ENCODE measurements around the gene RPL39L.

DNA sequence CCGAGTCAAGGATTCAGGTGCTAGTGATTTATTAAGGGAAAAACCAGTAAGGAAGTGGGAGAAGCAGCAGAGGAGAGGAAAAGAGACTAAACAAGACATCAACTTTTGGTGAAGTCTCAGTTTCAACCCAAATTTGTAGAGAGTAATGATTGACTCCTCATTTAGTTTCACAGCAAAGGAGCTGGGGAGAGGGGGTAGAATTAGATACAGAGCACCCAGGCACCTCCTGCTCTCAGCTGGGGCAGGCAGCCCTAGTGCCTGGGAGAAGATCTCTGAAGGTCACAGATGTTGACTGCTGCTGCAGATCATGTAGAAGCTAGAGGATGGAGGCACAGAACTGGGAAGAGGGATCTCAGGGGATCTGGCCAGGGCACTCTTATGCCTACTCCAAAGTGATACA, 29.1 kb downstream of the RPL39L start:
- TF ChIP-seq POLR2A (IDR thresholded peaks at IDR 0.05) (no peak), EP300 (IDR thresholded peaks at IDR 0.05) (no peak)
- TF ChIP-seq, protein P1, sequence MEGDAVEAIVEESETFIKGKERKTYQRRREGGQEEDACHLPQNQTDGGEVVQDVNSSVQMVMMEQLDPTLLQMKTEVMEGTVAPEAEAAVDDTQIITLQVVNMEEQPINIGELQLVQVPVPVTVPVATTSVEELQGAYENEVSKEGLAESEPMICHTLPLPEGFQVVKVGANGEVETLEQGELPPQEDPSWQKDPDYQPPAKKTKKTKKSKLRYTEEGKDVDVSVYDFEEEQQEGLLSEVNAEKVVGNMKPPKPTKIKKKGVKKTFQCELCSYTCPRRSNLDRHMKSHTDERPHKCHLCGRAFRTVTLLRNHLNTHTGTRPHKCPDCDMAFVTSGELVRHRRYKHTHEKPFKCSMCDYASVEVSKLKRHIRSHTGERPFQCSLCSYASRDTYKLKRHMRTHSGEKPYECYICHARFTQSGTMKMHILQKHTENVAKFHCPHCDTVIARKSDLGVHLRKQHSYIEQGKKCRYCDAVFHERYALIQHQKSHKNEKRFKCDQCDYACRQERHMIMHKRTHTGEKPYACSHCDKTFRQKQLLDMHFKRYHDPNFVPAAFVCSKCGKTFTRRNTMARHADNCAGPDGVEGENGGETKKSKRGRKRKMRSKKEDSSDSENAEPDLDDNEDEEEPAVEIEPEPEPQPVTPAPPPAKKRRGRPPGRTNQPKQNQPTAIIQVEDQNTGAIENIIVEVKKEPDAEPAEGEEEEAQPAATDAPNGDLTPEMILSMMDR (IDR thresholded peaks at IDR 0.05), result no peak

All from upper lobe of left lung (tissue), 4 donors.